Ovary (tissue), 9 donors: ENCODE data around the gene SUMF2. TPM values are rescaled to one million over a fixed set of nuclear protein-coding genes. Genes with fewer than 3 reads are reported as not detected.
"Not testable (repeated sequence)": the region's sequence is repeated elsewhere in the genome, so short reads cannot be mapped to it uniquely, and the experiment has no call there.

Experiments
- DNase-seq, 5 donors: peaks; one replicate each; pipeline ENCODE4 v3.0.0-alpha.2; 2019 to 2020
- H3K27ac ChIP-seq, 2 donors: fragments of 200-600 bp; one replicate each; pipeline versions ENCODE4 v1.5.1 to v1.8.0; 2019 to 2022
- H3K27me3 ChIP-seq: fragments of 200-600 bp; one replicate; pipeline ENCODE4 v1.8.0; 2022
- H3K36me3 ChIP-seq: fragments of 200-600 bp; sonication (generic); one replicate; pipeline ENCODE4 v1.5.1; 2019
- H3K4me1 ChIP-seq: one replicate; pipeline ENCODE4 v1.8.1; 2013; ENCODE audit warnings: mild to moderate bottlenecking, moderate library complexity; ENCODE audit not compliant: insufficient read depth
- H3K4me3 ChIP-seq: fragments of 200-600 bp; sonication (generic); one replicate; pipeline ENCODE4 v1.5.1; 2017
- H3K9me3 ChIP-seq, 2 donors: fragments of 200-600 bp in 1 of 2; sonication (generic) in 1 of 2; one replicate each; pipeline versions ENCODE4 v1.5.1 to v1.8.1; 2013 to 2019; ENCODE audit warnings: mild to moderate bottlenecking in 1 of 2, moderate library complexity in 1 of 2
- CTCF ChIP-seq, 3 donors: fragments of 450-650 bp in 2 of 3; fragments of 200-600 bp in 1 of 3; IDR thresholded peaks; one replicate each; pipeline versions ENCODE4 v1.5.1 to v1.8.0; 2016 to 2022; ENCODE audit warnings: antibody characterized with exemption in 3 of 3, mild to moderate bottlenecking in 1 of 3
- EP300 ChIP-seq: sonication (generic); formaldehyde crosslinking; IDR thresholded peaks from one replicate; pipeline ENCODE4 v1.6.1; 2017; ENCODE audit warnings: antibody characterized with exemption
- POLR2A ChIP-seq: fragments of 450-650 bp; IDR thresholded peaks from one replicate; pipeline ENCODE4 v1.6.1; 2017; ENCODE audit warnings: antibody characterized with exemption, mild to moderate bottlenecking, moderate library complexity
- WGBS, 3 donors: extraction: QIAGEN DNeasy Blood & Tissue Kit in 1 of 3; methylation state at CpG; one replicate each; pipeline versions ENCODE4 v1.1.5 to v1.1.7; 2013 to 2017; 5-methylcytosine and 5-hydroxymethylcytosine counted together
- intact Hi-C, 4 donors: fragments of 100-400 bp; cut with DNase I; formaldehyde crosslinking; loops; one replicate each; pipeline versions ENCODE4 v1.11.0 to v1.15.1; 2022 to 2023
- polyA plus RNA-seq, 2 donors: library from polyadenylated mRNA; stranded (reverse); fragments of 200-250 nt in 1 of 2; fragments of 350-450 nt in 1 of 2; fragmentation: Illumina TruSeq in 1 of 2; extraction: RNeasy Lipid Tissue Mini Kit (QIAGEN cat#74804) in 1 of 2; gene quantifications; one replicate each; pipeline ENCODE4 v1.2.3, GENCODE V29; 2013 to 2014
- total RNA-seq, 7 donors: library from RNA; depleted of rRNA in 2 of 7; stranded (reverse); fragments of >200 nt in 2 of 7; fragmentation: NEBNext Ultra II Directional in 3 of 7; extraction: Animal tissue kit (Norgen Biotek cat#: 25700) in 3 of 7; gene quantifications; one replicate each; pipeline versions ENCODE4 v1.1.0 to v1.2.4, GENCODE V29; 2016 to 2023
- donor health status: DM: no; HTN: no; CAD: no; lungs with moderate emphysema.
- donor health status: DM: no; HTN: no; CAD: no.
- donor health status: Bipolar disorder and iron deficiency.
- donor health status: DM: yes; HTN: yes; CAD: no.
- donor health status: DM: no; HTN: no; CAD: no.
- donor health status: DM: yes; HTN: yes; CAD: no.

The SUMF2 gene
- total and polyA plus RNA-seq, 9 donors, result 56.3 to 167 (median 105) TPM

GRCh38 chr7:56078196-56078595 is 14.1 kb downstream of the SUMF2 start:
- Histone ChIP-seq H3K9me3 (no peaks in the 10 kb centered on the region), H3K4me3 (no peak overlapping the region), H3K27me3 (no peaks in the 10 kb centered on the region), H3K36me3 (no peaks in the 10 kb centered on the region), H3K4me1 (peaks cover 3% of the 10 kb centered on the region), H3K27ac (no peak overlapping the region)
- no peak for TF ChIP-seq EP300
- no peak for TF ChIP-seq POLR2A
- TF ChIP-seq CTCF (IDR thresholded peaks at IDR 0.05), result no peak
- WGBS, 3 donors, result 80 to 88% (median 85%) methylated on average over 16 of the region's 16 CpGs
- peak in 1 of 5 donors; percentile 36 for DNase-seq
- intact Hi-C loops, result loop anchor here in 3 of 4 donors (5.0 to 10.0 kb wide), 4 partner anchors 73 to 433 kb away; partner anchors contain the start of gene NIPSNAP2 (in 3 of the 3)

DNA sequence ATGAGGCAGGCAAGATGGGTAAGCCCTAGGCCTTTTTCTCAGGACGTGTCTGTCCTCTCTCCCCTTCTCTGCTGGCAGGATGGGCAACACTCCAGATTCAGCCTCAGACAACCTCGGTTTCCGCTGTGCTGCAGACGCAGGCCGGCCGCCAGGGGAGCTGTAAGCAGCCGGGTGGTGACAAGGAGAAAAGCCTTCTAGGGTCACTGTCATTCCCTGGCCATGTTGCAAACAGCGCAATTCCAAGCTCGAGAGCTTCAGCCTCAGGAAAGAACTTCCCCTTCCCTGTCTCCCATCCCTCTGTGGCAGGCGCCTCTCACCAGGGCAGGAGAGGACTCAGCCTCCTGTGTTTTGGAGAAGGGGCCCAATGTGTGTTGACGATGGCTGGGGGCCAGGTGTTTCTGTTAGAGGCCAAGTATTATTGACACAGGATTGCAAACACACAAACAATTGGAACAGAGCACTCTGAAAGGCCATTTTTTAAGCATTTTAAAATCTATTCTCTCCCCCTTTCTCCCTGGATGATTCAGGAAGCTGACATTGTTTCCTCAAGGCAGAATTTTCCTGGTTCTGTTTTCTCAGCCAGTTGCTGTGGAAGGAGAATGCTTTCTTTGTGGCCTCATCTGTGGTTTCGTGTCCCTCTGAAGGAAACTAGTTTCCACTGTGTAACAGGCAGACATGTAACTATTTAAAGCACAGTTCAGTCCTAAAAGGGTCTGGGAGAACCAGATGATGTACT is 15.5 kb downstream of the SUMF2 start:
- Histone ChIP-seq H3K36me3 (no peaks in the 10 kb centered on the region), H3K27me3 (no peaks in the 10 kb centered on the region), H3K9me3 (no peaks in the 10 kb centered on the region), H3K4me3 (no peak overlapping the region), H3K27ac (peak overlapping the region; percentile 4 to 32), H3K4me1 (peaks cover 6% of the 10 kb centered on the region)
- intact Hi-C loops, result loop anchor here in 3 of 4 donors (5.0 to 10.0 kb wide), 4 partner anchors 75 to 435 kb away; partner anchors contain the start of gene NIPSNAP2 (in 3 of the 3)
- 11 to 24% (median 14%) methylated on average over 12 of the region's 12 CpGs for WGBS, 3 donors
- TF ChIP-seq CTCF (IDR thresholded peaks at IDR 0.05) (peak; percentile 35 to 71 (median 55)), POLR2A (no peak)
- DNase-seq, result peak; percentile 74 to 85 (median 79)

- intact Hi-C loops, result not testable (repeated sequence)
These were observed 16.8 kb downstream of the SUMF2 start for GRCh38 chr7:56080726-56081435.

GRCh38 chr7:56081626-56082340 is 17.7 kb downstream of the SUMF2 start:
- H3K4me1 ChIP-seq, result peaks cover 6% of the 10 kb centered on the region

More at GRCh38 chr7:56080726-56081435, 16.8 kb downstream of the SUMF2 start:
- H3K4me1 ChIP-seq, H3K27me3 ChIP-seq, H3K9me3 ChIP-seq, H3K4me3 ChIP-seq, H3K36me3 ChIP-seq: not testable (repeated sequence)
- 88 to 91% (median 89%) methylated on average over 28 of the region's 28 CpGs for WGBS, 3 donors
- H3K27ac ChIP-seq, result peak overlapping the region in 1 of 2 donors; percentile 4
- DNase-seq, result peak in 1 of 5 donors; percentile 30

More at GRCh38 chr7:56081626-56082340, 17.7 kb downstream of the SUMF2 start:
- no peak overlapping the region for H3K27ac ChIP-seq
- no peaks in the 10 kb centered on the region for H3K9me3 ChIP-seq
- H3K27me3 ChIP-seq, result no peaks in the 10 kb centered on the region
- TF ChIP-seq POLR2A (no peak), CTCF (IDR thresholded peaks at IDR 0.05) (no peak), EP300 (no peak)
- WGBS, 3 donors, result 91 to 95% (median 93%) methylated on average over 28 to 29 of the region's 29 CpGs
- no peaks in the 10 kb centered on the region for H3K36me3 ChIP-seq
- intact Hi-C loops, result no loop called here
- DNase-seq, result no peak
- H3K4me3 ChIP-seq, result no peak overlapping the region
